Progenitor cell of endocrine pancreas (in vitro differentiated cells): ENCODE measurements around the gene CADM3. TPM values are rescaled to one million over a fixed set of nuclear protein-coding genes. Genes with fewer than 3 reads are reported as not detected.

Experiments used
- DNase-seq: peaks from one replicate; pipeline ENCODE4 v3.0.0; 2021; ENCODE audit warnings: low spot score; ENCODE audit not compliant: unreplicated experiment
- H3K27ac Mint-ChIP-seq: 2 replicates; pipeline ENCODE4 v1.8.0; 2021; ENCODE audit warnings: mild to moderate bottlenecking, moderate library complexity, mixed read lengths
- H3K27me3 Mint-ChIP-seq: 2 replicates; pipeline ENCODE4 v1.8.0; 2021; ENCODE audit warnings: mixed read lengths
- H3K36me3 Mint-ChIP-seq: 2 replicates; pipeline ENCODE4 v1.8.0; 2022; ENCODE audit warnings: mixed read lengths; ENCODE audit not compliant: insufficient read depth
- H3K4me1 Mint-ChIP-seq: 2 replicates; pipeline ENCODE4 v1.8.0; 2021; ENCODE audit warnings: low read depth, mixed read lengths
- H3K4me3 Mint-ChIP-seq: 2 replicates; pipeline ENCODE4 v1.8.0; 2021; ENCODE audit warnings: low read depth, mild to moderate bottlenecking, moderate library complexity, mixed read lengths
- H3K9me3 Mint-ChIP-seq: 2 replicates; pipeline ENCODE4 v1.8.0; 2021; ENCODE audit warnings: low read depth, mixed read lengths
- CTCF ChIP-seq: fragments of 200-600 bp; sonication (generic); IDR thresholded peaks from one replicate; pipeline ENCODE4 v1.5.0; 2021; ENCODE audit warnings: antibody characterized with exemption, mild to moderate bottlenecking; ENCODE audit not compliant: unreplicated experiment
- total RNA-seq: library from RNA; stranded (reverse); gene quantifications from 2 replicates; pipeline ENCODE4 v1.2.1, GENCODE V29; 2021

Gene CADM3
- total RNA-seq, 1 donor from 2014 or later: 8.9 TPM

- Mint-ChIP-seq H3K4me1 (no peaks in the 10 kb centered on the region), H3K36me3 (no peaks in the 10 kb centered on the region), H3K4me3 (no peak overlapping the region), H3K27ac (no peak overlapping the region), H3K27me3 (peaks cover 10% of the 10 kb centered on the region), H3K9me3 (no peaks in the 10 kb centered on the region)
- no peak for TF ChIP-seq CTCF
- no peak for DNase-seq
These were observed 51.6 kb downstream of the CADM3 start for GRCh38 chr1:159223004-159223403.

- H3K9me3 Mint-ChIP-seq: no peaks in the 10 kb centered on the region
- H3K4me1 Mint-ChIP-seq: peaks cover 10% of the 10 kb centered on the region
- H3K27ac Mint-ChIP-seq: no peak overlapping the region
- no peak for TF ChIP-seq CTCF
- no peak overlapping the region for H3K4me3 Mint-ChIP-seq
- H3K36me3 Mint-ChIP-seq: no peaks in the 10 kb centered on the region
- peaks cover 6% of the 10 kb centered on the region for H3K27me3 Mint-ChIP-seq
- DNase-seq: no peak
These were observed 57.1 kb downstream of the CADM3 start for GRCh38 chr1:159228554-159228953.

- H3K36me3 Mint-ChIP-seq: no peaks in the 10 kb centered on the region
- H3K27me3 Mint-ChIP-seq: peaks cover 6% of the 10 kb centered on the region
- H3K4me3 Mint-ChIP-seq: no peak overlapping the region
- TF ChIP-seq CTCF: no peak
- no peaks in the 10 kb centered on the region for H3K9me3 Mint-ChIP-seq
- peak overlapping the region; percentile 34 for H3K27ac Mint-ChIP-seq
- peaks cover 10% of the 10 kb centered on the region for H3K4me1 Mint-ChIP-seq
- DNase-seq: no peak
These were observed 58.0 kb downstream of the CADM3 start for GRCh38 chr1:159229260-159229885.

GRCh38 chr1:159229896-159230295 is 58.5 kb downstream of the CADM3 start:
- H3K4me1 Mint-ChIP-seq: peaks cover 10% of the 10 kb centered on the region
- peaks cover 6% of the 10 kb centered on the region for H3K27me3 Mint-ChIP-seq
- no peaks in the 10 kb centered on the region for H3K9me3 Mint-ChIP-seq
- no peak overlapping the region for H3K4me3 Mint-ChIP-seq
- no peak overlapping the region for H3K27ac Mint-ChIP-seq
- H3K36me3 Mint-ChIP-seq: no peaks in the 10 kb centered on the region
- no peak for TF ChIP-seq CTCF
- no peak for DNase-seq

DNA sequence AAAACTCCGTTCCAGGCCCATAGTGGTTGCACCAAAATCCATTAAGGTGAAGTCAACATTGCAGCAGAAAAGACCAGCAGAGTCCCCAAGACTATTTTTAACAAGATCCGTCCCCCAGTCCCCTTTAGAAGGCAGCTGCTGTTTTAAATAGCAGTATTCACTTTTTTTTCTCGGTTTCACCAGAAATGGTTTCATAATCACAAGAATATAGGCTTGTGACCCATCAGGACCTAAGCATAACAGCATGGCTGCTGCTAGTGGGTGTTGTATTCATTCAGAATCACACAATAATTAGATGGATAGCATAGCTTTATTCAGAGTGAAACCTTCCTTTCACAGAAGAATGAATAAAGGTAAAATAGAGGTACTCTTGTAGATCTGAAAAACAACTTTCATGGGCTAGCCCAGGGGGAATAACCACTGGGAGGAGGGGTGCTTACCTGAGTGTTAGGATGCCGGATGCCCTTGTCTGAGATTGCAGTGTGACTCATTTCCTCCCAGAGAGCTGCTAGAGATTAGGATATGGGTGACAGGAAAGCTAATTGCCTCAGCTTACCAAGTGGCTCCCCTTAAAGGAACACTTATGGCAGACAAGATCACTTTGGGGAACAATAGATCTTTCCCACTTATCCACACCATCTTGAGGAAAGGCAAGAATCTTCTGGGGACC is 68.3 kb downstream of the CADM3 start:
- H3K27me3 Mint-ChIP-seq: no peaks in the 10 kb centered on the region
- H3K27ac Mint-ChIP-seq: no peak overlapping the region
- H3K36me3 Mint-ChIP-seq: no peaks in the 10 kb centered on the region
- no peak for DNase-seq
- TF ChIP-seq CTCF: no peak
- no peaks in the 10 kb centered on the region for H3K9me3 Mint-ChIP-seq
- H3K4me1 Mint-ChIP-seq: no peaks in the 10 kb centered on the region
- H3K4me3 Mint-ChIP-seq: no peak overlapping the region
